Measurements from ENCODE around the gene JAZF1. TPM values are rescaled to one million over a fixed set of nuclear protein-coding genes. Genes with fewer than 3 reads are reported as not detected.

Gene JAZF1
- total and polyA plus RNA-seq, 11 donors: 10.3 to 46.2 (median 26.8) TPM

GRCh38 chr7:27969346-27969745 is 211.2 kb downstream of the JAZF1 start:
- DNase-seq: no peak

DNA sequence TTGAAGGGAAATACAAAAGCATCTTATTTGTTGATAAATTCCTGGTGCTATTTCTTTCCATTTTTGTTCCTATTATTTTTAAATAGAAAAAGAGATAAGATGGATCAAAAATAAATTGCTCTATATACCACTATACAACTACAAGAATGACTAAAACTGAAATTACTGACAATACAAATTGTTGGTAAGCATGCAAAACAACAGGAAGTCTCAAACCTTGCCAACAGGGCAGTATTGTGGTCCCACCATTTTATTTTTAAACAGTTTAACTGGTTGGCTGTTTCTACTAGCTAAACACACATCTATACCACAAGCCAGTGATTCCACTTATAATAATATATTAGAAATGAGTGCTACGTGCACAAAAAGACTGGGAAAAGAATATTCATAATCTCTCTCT is 213.0 kb downstream of the JAZF1 start:
- H3K4me1 ChIP-seq: peaks cover 0 to 15% (median under 1%) of the 10 kb centered on the region in 12 donors
- intact Hi-C loops (cut with DNase I): no loop called here
- DNase-seq (no peak), ATAC-seq (no peak)
- no peaks in the 10 kb centered on the region for H3K36me3 ChIP-seq
- no peak overlapping the region for H3K4me3 ChIP-seq
- no peaks in the 10 kb centered on the region for H3K27me3 ChIP-seq
- WGBS, 4 donors: 96 to 100% (median 98%) methylated on average over 1 of the region's 1 CpG
- H3K27ac ChIP-seq: no peak overlapping the region
- H3K9me3 ChIP-seq: no peaks in the 10 kb centered on the region
- TF ChIP-seq, protein P1, sequence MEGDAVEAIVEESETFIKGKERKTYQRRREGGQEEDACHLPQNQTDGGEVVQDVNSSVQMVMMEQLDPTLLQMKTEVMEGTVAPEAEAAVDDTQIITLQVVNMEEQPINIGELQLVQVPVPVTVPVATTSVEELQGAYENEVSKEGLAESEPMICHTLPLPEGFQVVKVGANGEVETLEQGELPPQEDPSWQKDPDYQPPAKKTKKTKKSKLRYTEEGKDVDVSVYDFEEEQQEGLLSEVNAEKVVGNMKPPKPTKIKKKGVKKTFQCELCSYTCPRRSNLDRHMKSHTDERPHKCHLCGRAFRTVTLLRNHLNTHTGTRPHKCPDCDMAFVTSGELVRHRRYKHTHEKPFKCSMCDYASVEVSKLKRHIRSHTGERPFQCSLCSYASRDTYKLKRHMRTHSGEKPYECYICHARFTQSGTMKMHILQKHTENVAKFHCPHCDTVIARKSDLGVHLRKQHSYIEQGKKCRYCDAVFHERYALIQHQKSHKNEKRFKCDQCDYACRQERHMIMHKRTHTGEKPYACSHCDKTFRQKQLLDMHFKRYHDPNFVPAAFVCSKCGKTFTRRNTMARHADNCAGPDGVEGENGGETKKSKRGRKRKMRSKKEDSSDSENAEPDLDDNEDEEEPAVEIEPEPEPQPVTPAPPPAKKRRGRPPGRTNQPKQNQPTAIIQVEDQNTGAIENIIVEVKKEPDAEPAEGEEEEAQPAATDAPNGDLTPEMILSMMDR (IDR thresholded peaks at IDR 0.05): no peak
- no peak for TF ChIP-seq POLR2A (IDR thresholded peaks at IDR 0.05)

More at GRCh38 chr7:27969346-27969745, 211.2 kb downstream of the JAZF1 start:
- H3K27ac ChIP-seq: no peak overlapping the region
- TF ChIP-seq, protein P1 (IDR thresholded peaks at IDR 0.05): no peak
- no peak for TF ChIP-seq POLR2A (IDR thresholded peaks at IDR 0.05)
- WGBS, 4 donors: 92 to 95% (median 94%) methylated on average over 6 of the region's 6 CpGs
- peaks cover 0 to 14% (median 0%) of the 10 kb centered on the region in 12 donors for H3K4me1 ChIP-seq
- intact Hi-C loops (cut with DNase I): no loop called here
- H3K4me3 ChIP-seq: no peak overlapping the region
- no peaks in the 10 kb centered on the region for H3K9me3 ChIP-seq
- H3K36me3 ChIP-seq: no peaks in the 10 kb centered on the region
- H3K27me3 ChIP-seq: no peaks in the 10 kb centered on the region
- no peak for ATAC-seq

DNA sequence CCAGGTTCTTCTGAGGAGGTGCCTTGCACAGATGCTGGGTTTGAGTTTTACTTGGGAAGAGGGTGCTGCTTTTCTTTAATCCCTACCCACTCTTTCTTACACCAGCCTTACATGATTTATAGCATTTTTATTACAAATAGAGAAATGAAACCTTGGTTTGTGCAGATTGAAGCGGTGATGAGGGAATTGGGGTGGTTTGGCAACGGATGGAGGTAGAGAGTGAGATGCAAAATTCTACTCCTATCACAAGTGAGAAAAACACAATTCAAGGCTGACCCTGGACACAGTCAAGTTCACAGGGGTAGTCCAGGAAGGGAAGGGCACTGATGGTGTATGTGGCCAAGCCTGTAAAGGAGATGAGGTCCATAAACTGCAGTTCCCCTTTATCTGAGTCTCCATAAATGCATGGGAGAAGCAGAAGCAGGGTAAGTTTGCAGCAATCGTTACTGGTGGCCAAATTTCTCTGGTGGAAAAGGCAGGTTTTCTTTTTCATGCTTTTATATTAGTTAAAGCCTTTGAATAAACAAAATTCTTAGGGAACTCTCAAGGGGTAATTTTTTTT is 214.3 kb downstream of the JAZF1 start:
- Histone ChIP-seq H3K9me3 (no peaks in the 10 kb centered on the region), H3K4me3 (no peak overlapping the region), H3K27ac (no peak overlapping the region), H3K4me1 (peaks cover 0 to 22% (median 2%) of the 10 kb centered on the region in 12 donors), H3K27me3 (no peaks in the 10 kb centered on the region), H3K36me3 (no peaks in the 10 kb centered on the region)
- DNase-seq (no peak), ATAC-seq (no peak)
- WGBS, 4 donors: 77 to 84% (median 80%) methylated on average over 3 of the region's 3 CpGs
- TF ChIP-seq, protein P1 (IDR thresholded peaks at IDR 0.05): no peak
- TF ChIP-seq POLR2A (IDR thresholded peaks at IDR 0.05): no peak
- intact Hi-C loops (cut with DNase I): no loop called here

GRCh38 chr7:27965650-27966049 is 214.9 kb downstream of the JAZF1 start:
- Histone ChIP-seq H3K27ac (no peak overlapping the region), H3K36me3 (no peaks in the 10 kb centered on the region), H3K9me3 (no peaks in the 10 kb centered on the region), H3K27me3 (no peaks in the 10 kb centered on the region), H3K4me1 (peaks cover 0 to 22% (median 2%) of the 10 kb centered on the region in 12 donors), H3K4me3 (no peak overlapping the region)
- DNase-seq (no peak), ATAC-seq (no peak)
- intact Hi-C loops (cut with DNase I): no loop called here
- 78 to 92% (median 89%) methylated on average over 2 of the region's 2 CpGs for WGBS, 4 donors
- TF ChIP-seq, protein P1 (IDR thresholded peaks at IDR 0.05): no peak
- TF ChIP-seq POLR2A (IDR thresholded peaks at IDR 0.05): no peak
